HG03565 (cell line): Measurements from ENCODE around the gene VPS13D.
"Not testable (repeated sequence)": the region's sequence is repeated elsewhere in the genome, so short reads cannot be mapped to it uniquely, and the experiment has no call there.

ENCODE experiments used
- ATAC-seq: cut with Tn5 transposase; IDR thresholded peaks from one replicate; pipeline ENCODE4 v1.9.1; 2021; ENCODE audit warnings: mild to moderate bottlenecking, moderate library complexity; ENCODE audit not compliant: unreplicated experiment

The VPS13D gene

DNA sequence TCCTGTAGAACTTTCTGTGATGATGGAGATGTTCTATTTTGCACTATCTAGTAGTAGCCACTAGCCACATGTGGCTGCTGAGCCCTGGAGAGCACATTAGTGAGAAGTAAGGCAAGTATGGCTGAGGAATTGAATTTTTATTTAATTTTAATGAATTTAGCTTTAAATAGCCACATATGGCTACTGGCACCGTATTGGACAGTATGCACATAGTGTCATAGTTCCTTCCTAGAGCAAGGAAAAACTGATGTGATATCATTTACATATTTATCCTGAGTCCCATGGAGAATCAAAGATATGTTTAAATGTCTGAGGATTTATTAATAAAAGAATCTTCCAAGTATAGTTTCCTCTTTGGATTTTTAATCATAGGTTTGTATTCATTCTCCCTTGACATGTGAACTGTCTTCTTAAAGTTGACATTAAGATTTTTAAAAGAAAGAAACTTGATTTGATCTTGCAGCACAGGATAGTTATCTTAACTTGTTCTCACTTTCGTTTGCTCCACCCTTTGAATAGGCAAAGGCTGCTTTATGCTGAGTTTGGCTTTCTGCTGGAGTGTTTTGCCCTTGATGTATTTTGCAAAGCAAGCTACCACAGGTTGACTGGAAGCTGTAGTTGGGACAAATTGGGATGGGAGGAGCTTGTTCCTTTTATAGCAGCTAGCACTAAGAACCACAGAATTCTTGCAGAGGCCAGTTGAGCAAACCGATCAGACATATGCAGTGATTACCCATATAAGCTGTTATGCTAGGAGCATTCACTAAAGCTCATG, 129.7 kb downstream of the VPS13D start:
- ATAC-seq: no peak

- no peak for ATAC-seq
These were observed 138.8 kb downstream of the VPS13D start for GRCh38 chr1:12368646-12369045.

GRCh38 chr1:12369258-12369657, 139.4 kb downstream of the VPS13D start:
- ATAC-seq: no peak

GRCh38 chr1:12370333-12370975, 140.6 kb downstream of the VPS13D start:
- no peak for ATAC-seq

DNA sequence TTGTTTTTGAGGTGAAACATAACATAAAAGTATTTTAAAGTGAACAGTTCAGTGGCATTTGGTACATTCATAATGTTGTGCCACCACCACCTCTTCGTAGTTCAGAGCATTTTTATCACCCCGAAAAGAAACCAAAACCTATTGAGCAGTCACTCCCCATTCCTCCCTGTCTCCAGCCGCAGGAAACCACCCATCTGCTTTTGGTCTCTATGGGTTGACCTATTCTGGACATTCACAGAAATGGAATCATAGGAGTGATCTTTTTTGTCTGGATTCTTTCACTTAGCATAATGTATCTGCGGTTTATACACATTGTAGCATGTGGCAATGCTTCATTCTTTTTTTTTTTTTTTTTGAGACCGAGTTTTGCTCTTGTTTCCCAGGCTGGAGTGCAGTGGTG, 141.2 kb downstream of the VPS13D start:
- ATAC-seq: no peak

GRCh38 chr1:12372180-12372579, 142.3 kb downstream of the VPS13D start:
- no peak for ATAC-seq

DNA sequence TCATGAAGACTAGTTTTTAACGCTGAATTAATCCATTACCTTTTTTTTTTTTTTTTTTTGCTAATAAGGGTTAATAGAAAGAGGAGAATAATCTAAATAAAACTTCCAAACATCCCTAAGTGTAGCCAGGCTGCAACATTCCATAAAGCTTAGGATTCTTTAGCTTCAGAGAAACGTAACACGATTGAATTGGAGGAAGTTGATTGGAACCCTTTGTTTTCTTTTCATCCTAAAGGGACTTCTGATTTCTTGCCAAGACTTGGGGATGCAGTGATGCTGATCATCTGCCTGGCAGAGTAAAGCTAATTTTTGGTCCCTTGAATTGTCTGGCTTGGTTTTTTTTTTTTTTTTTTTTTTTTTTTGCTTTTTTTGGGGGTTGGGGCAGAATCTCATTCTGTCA, 142.9 kb downstream of the VPS13D start:
- no peak for ATAC-seq

DNA sequence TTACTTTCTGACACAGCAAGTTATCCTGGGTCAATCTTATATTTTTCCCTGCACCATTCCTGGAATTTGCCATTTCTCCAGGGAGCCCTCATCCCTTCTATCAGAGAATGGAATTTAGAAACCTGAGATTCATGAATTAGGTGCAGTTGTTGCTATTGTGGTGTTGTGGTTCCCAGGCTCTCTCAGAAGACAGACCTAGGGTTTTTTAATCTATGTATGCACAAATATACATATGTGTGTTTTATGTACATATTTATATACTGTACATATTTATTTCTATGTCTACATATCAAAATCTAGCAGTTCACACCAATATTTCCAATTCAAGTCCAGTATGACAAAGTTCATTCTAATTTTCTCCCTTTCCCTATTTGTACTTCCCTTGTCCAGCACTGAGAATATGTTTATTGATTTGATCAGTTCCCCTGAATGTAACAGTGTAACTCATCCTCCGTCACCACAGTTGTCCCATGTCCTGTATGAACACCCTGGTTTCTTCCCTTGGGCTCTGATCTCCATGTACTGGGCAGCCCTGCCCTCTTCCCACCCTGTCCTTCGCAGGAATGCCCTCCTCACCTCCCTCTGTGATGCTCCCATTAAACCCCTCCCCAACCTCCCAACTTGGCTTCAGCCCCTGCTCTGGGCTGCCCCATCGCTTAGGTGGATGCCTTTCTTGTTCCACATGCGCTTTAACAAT, 145.5 kb downstream of the VPS13D start:
- no peak for ATAC-seq

DNA sequence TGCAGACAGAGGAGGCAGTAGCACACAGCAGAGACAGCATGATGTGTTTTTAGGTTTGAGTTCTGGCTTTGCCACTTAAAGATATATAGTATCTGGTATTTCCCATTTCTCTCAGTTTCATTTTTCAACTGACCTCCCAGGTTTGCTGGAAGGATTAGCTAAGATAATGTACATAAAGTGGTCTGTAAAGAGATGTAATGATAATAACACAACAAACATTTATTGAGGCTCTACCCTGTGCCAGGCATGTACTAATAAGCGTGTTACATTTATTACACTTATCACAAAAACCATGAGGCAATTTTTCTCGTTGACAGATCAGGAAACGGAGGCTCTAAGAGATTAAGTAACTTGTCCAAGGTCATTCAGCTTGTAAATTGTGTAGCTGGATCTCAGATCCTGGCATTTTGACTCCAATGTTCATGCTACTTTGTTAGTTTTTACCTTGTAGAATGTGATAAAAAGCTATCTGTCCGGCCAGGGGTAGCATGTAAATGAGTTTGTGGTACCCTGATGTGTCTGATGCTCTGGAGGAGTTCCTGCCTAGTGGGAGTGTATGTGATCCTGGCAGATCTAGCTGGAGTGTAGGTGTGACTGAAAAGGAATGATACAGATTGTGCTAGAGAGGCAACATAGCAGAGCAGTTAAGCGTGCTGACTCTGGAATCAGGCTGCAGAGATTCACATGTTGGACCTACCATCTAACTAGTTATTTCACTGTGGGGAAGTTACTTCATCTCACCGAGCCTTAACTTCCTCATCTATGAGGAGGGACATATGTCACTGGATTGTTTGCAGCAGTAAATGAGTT, 146.6 kb downstream of the VPS13D start:
- ATAC-seq: no peak

GRCh38 chr1:12380326-12381249, 150.8 kb downstream of the VPS13D start:
- ATAC-seq: no peak

- ATAC-seq: no peak
These were observed 153.2 kb downstream of the VPS13D start for GRCh38 chr1:12383001-12383400.

- no peak for ATAC-seq
These were observed 154.0 kb downstream of the VPS13D start for GRCh38 chr1:12383786-12384185.

GRCh38 chr1:12384836-12385456, 155.1 kb downstream of the VPS13D start:
- no peak for ATAC-seq

DNA sequence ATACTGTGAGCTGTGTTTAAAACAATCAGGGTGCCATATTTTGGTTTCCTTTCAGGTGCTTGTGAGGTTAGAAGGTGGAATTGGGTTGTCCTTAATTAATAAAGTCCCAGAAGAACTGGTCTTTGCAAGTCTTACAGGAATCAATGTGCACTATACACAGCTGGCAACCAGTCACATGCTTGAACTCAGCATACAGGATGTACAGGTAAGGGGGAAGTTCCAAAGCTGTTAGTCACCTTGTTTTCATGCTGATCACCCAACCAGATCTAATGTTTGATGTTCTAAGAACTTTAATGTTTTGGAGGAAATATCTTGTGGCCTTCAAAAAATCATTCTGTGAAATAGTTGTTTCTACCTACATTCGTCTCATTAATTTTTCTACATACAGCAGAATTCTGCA, 156.3 kb downstream of the VPS13D start:
- no peak for ATAC-seq

GRCh38 chr1:12387641-12388040, 157.8 kb downstream of the VPS13D start:
- ATAC-seq: no peak

- ATAC-seq: not testable (repeated sequence)
These were observed 160.5 kb downstream of the VPS13D start for GRCh38 chr1:12390296-12390695.

GRCh38 chr1:12397462-12398450, 167.9 kb downstream of the VPS13D start:
- no peak for ATAC-seq

DNA sequence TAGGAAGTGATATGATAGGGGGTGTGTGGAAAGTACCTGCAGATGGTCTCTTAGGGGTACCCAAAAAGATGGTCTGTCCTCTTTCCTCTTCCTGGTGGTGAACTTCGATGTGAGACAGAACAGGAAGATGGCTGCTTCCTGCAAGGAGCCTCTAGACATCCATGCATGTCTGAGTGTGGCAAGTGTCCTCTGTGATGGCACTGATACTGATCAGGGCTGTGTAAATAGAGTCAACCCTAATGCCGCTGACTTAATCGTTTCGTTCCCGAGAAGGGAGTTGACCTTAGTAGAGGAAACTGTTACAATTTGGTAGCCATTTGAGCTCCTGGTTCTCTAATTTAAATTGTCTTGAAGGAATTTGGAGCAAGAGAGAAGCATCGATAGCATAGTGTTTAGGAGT, 168.6 kb downstream of the VPS13D start:
- ATAC-seq: no peak
